Measurements from ENCODE around the gene PARP8.
"Not testable (repeated sequence)": the region's sequence is repeated elsewhere in the genome, so short reads cannot be mapped to it uniquely, and the experiment has no call there.

Gene PARP8

DNA sequence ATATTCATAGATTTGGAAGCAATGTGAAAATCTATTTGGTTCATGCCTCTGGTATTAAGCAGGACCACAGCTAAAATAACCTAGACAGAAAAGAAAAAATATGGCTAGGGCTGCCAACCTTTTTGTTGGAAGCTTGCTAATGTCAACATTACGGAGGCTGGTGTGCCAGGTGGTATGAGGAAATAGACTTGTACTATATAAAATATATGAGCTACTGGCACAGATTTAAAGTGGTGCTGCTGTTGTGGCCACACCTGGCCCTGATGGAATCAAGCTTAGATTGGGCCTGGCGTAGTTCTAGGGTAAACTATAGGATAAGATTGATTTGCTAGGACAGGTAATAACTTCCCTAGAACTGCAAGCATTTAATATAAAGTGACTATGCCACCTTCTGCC is 10.6 kb upstream of the PARP8 start:
- H3K4me3 ChIP-seq (ENCODE audit: low read depth, low read length), result no peak overlapping the region
- TF ChIP-seq, protein P1, sequence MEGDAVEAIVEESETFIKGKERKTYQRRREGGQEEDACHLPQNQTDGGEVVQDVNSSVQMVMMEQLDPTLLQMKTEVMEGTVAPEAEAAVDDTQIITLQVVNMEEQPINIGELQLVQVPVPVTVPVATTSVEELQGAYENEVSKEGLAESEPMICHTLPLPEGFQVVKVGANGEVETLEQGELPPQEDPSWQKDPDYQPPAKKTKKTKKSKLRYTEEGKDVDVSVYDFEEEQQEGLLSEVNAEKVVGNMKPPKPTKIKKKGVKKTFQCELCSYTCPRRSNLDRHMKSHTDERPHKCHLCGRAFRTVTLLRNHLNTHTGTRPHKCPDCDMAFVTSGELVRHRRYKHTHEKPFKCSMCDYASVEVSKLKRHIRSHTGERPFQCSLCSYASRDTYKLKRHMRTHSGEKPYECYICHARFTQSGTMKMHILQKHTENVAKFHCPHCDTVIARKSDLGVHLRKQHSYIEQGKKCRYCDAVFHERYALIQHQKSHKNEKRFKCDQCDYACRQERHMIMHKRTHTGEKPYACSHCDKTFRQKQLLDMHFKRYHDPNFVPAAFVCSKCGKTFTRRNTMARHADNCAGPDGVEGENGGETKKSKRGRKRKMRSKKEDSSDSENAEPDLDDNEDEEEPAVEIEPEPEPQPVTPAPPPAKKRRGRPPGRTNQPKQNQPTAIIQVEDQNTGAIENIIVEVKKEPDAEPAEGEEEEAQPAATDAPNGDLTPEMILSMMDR (conservative IDR thresholded peaks at IDR 0.05; ENCODE audit: low read depth, low read length), result no peak
- no peak for DNase-seq (ENCODE audit: low read depth)

DNA sequence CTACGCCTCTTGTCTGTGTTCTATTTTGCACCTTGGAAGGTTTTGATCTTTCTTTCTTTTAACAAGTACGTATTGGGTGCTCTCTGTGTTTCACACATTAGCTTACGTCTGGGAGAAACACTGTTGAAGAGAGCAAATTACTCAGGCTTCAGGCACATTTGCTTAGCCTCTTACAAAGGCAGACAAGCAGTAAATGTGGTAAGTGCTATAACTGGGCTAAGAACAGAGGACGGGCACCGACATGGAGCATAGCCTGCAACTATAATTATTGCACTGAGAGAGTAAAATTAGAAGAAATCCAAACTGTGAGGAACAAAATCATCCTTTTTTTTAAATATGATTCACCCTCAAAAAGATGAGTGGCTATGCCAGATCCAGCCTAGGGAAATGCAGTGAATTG is 9.4 kb upstream of the PARP8 start:
- DNase-seq (ENCODE audit: low read depth), result no peak
- TF ChIP-seq, protein P1 (conservative IDR thresholded peaks at IDR 0.05; ENCODE audit: low read depth, low read length), result no peak

DNA sequence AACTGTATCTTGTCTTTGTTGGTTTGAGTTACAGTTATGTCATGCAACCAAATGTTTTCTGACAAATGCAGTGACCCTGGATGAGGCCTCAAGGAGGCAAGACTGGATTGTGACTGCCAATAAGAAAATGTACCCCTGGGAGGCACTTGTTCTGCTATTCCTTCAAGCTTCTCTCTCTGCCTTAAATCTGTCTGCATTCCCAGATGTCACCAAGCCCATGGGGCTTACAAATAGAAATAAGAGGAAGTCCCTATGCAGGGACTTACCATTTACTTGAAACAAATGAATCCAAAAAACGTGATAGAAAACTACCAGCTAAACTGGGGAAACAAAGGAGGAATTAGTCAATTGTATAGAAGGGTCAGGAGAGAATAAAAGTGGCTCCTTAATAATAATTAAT is 8.2 kb upstream of the PARP8 start:
- TF ChIP-seq, protein P1 (conservative IDR thresholded peaks at IDR 0.05; ENCODE audit: low read depth, low read length), result no peak
- no peak overlapping the region for H3K4me3 ChIP-seq (ENCODE audit: low read depth, low read length)
- DNase-seq (ENCODE audit: low read depth), result no peak

More for the DNA sequence above, 9.4 kb upstream of the PARP8 start:
- H3K4me3 ChIP-seq (ENCODE audit: low read depth, low read length), result no peak overlapping the region

DNA sequence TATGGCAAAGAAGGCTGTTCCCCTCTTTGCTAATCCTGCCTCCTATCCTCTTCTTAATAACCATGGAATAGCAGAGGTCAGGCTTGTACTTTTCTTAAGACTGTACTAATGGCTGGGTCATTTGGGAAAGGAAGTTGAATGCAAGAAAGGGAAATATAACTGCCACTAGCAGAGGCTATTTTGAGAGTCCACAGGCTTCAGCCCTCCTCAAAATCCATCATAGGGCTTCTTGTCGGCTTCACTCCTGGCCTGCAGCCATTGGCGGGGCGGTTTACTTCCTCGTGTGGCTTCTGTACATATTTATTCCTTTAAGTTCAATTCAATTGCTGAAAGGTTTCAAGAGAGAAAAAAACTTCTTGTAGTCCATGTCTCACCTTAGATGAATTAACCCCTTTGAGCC is 2.8 kb upstream of the PARP8 start:
- TF ChIP-seq, protein P1 (conservative IDR thresholded peaks at IDR 0.05; ENCODE audit: low read depth, low read length), result no peak
- DNase-seq (ENCODE audit: low read depth), result no peak
- H3K4me3 ChIP-seq (ENCODE audit: low read depth, low read length), result no peak overlapping the region

DNA sequence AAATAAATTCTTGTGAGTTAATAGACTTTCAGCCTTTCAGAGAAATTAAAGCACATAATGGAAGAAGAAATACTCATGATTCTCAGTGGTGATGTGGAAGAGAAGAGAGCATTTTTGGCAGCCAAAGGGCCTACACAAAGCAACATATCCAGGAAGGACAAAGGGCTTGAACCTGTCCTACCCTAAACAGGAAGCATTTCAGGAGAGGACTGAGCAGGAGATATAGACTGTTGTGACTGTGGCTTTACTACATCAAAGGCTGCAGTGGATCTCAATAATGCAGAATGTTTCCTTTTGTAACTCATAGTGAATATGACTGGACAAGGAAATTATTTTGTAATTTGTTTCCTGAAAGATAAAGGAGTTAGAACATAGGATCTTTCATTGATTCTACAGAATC is 1.3 kb upstream of the PARP8 start:
- no peak for DNase-seq (ENCODE audit: low read depth)
- TF ChIP-seq, protein P1 (conservative IDR thresholded peaks at IDR 0.05; ENCODE audit: low read depth, low read length), result no peak
- H3K4me3 ChIP-seq (ENCODE audit: low read depth, low read length), result no peak overlapping the region

DNA sequence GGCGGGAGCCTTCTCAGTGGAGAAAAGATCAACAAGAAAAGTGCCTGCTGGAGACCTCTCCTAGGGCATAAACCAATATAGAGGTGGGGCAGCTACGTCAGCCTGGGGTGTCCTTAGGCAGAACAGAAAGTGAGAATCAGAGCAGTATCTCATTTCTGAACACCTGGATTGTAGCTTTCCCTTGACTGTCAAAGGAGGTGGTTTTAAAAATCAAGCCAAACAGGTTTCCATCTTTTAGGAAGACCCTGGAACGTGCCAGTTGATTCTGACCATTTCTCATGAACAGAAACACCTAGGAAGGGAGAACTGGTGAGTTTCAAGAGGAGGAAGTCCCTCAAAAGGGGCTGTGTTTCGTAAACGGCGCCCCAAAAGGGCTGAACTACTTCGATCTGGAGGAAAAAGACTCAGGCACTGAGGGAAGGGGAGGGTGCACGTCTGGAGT is 655 bp upstream of the PARP8 start:
- not testable (repeated sequence) for DNase-seq (ENCODE audit: low read depth)
- H3K4me3 ChIP-seq (ENCODE audit: low read depth, low read length), result peak overlapping the region; percentile 90

DNA sequence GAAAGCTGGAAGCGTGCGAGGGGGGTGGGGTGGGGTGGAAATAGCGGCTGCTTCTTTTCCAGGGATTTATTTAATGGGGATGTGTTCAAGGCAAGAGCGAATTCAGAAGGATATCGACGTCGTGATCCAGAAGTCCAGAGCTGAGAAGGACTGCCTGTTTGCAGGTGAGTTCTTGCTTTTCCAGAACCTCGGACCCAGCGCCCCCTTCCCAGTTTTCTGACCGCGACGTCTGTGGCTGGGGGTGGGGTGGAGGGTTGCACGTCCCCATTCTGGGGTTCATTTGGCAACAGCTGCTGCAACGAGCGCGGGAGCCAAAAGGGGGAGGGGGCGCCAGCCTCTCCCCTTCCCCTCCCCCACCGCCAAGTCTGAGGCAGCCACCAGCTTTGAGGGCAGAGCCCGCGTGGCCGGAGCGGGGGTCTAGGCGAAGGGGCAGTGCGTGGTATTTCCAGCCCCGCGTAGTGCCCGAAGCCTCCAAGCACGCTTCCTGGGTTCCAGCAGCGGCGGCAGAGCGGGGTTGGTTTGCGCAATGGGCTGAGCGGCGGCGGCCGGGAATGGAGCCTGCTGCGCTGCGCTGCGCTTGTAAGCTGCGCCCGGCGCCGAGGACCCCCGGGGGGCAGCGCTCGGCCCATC is 701 bp downstream of the PARP8 start:
- DNase-seq (ENCODE audit: low read depth), result peak; percentile 58
- TF ChIP-seq, protein P1 (conservative IDR thresholded peaks at IDR 0.05; ENCODE audit: low read depth, low read length), result no peak
- peak overlapping the region; percentile 90 for H3K4me3 ChIP-seq (ENCODE audit: low read depth, low read length)
